CD4-positive, alpha-beta memory T cell (primary cell): Measurements from ENCODE around the gene UBE2Q1. TPM values are rescaled to one million over a fixed set of nuclear protein-coding genes. Genes with fewer than 3 reads are reported as not detected.

Experiments
- CTCF ChIA-PET: fragments of 350-600 bp; sonication (Branson Sonifier 250); formaldehyde crosslinking; loops from one replicate; lab custom pipeline; 2021; ENCODE audit warnings: inconsistent platforms; ENCODE audit not compliant: partially characterized antibody; lab: Charles Lee
- POLR2A ChIA-PET: fragments of 350-600 bp; sonication (Branson Sonifier 250); formaldehyde crosslinking; loops from one replicate; lab custom pipeline; 2021; ENCODE audit not compliant: partially characterized antibody; lab: Charles Lee
- DNase-seq, 5 donors: peaks; one replicate each; pipeline versions ENCODE4 v3.0.0 to v3.0.0-alpha.2; 2020 to 2022; ENCODE audit warnings: mixed read lengths in 1 of 5
- H3K27ac ChIP-seq: one replicate; pipeline ENCODE4 v1.7.0; 2013; ENCODE audit warnings: low read depth, low read length
- H3K27me3 ChIP-seq: 2 replicates; pipeline ENCODE4 v1.7.0; 2013; ENCODE audit warnings: mild to moderate bottlenecking, low read length, moderate library complexity; ENCODE audit not compliant: insufficient read depth
- H3K36me3 ChIP-seq: 2 replicates; pipeline ENCODE4 v1.7.0; 2013; ENCODE audit warnings: mild to moderate bottlenecking, low read length, moderate library complexity; ENCODE audit not compliant: insufficient read depth
- H3K4me1 ChIP-seq: 2 replicates; pipeline ENCODE4 v1.7.0; 2013; ENCODE audit warnings: mild to moderate bottlenecking, low read length, moderate library complexity; ENCODE audit not compliant: insufficient read depth
- H3K4me3 ChIP-seq, 2 donors: one replicate each; pipeline ENCODE4 v1.7.0; 2013; ENCODE audit warnings: low read length in 2 of 2, mild to moderate bottlenecking in 1 of 2
- H3K9me3 ChIP-seq, 2 donors: one replicate each; pipeline ENCODE4 v1.7.0; 2013; ENCODE audit warnings: low read length in 2 of 2, control low read depth in 1 of 2; ENCODE audit not compliant: control insufficient read depth in 1 of 2
- H3K27ac Mint-ChIP-seq, 7 donors: one replicate each; pipeline ENCODE4 v1.8.0; 2020 to 2021; ENCODE audit warnings: mixed read lengths in 7 of 7, mild to moderate bottlenecking in 6 of 7, inconsistent platforms in 3 of 7, moderate library complexity in 3 of 7
- H3K27me3 Mint-ChIP-seq, 2 donors: one replicate each; pipeline ENCODE4 v1.8.0; 2020 to 2021; ENCODE audit warnings: mixed read lengths in 2 of 2
- H3K36me3 Mint-ChIP-seq, 2 donors: one replicate each; pipeline ENCODE4 v1.8.0; 2020 to 2021; ENCODE audit warnings: mixed read lengths in 2 of 2, inconsistent platforms in 1 of 2, mild to moderate bottlenecking in 1 of 2
- H3K4me1 Mint-ChIP-seq, 4 donors: one replicate each; pipeline ENCODE4 v1.8.0; 2020 to 2021; ENCODE audit warnings: mixed read lengths in 4 of 4, mild to moderate bottlenecking in 1 of 4
- H3K4me3 Mint-ChIP-seq, 8 donors: one replicate each; pipeline ENCODE4 v1.8.0; 2020 to 2021; ENCODE audit warnings: mixed read lengths in 8 of 8, mild to moderate bottlenecking in 7 of 8, moderate library complexity in 6 of 8, inconsistent platforms in 3 of 8
- H3K9me3 Mint-ChIP-seq, 8 donors: one replicate each; pipeline ENCODE4 v1.8.0; 2020 to 2021; ENCODE audit warnings: mixed read lengths in 8 of 8, mild to moderate bottlenecking in 5 of 8, inconsistent platforms in 3 of 8, moderate library complexity in 1 of 8
- intact Hi-C: fragments of 100-400 bp; cut with micrococcal nuclease; formaldehyde crosslinking; loops from one replicate; pipeline ENCODE4 v1.15.1; 2023
- polyA plus RNA-seq, 2 donors: library from polyadenylated mRNA; unstranded; fragments of 300-500 nt; fragmentation: Illumina TruSeq; gene quantifications; one replicate each; pipeline ENCODE4 v1.2.3, GENCODE V29; 2021
- total RNA-seq, 2 experiments: library from RNA; stranded (reverse); gene quantifications; one replicate each; pipeline ENCODE4 v1.2.3, GENCODE V29; 2021

The UBE2Q1 gene
- total and polyA plus RNA-seq, 4 experiments from 2014 or later: 6.4 to 132 (median 65.4) TPM

DNA sequence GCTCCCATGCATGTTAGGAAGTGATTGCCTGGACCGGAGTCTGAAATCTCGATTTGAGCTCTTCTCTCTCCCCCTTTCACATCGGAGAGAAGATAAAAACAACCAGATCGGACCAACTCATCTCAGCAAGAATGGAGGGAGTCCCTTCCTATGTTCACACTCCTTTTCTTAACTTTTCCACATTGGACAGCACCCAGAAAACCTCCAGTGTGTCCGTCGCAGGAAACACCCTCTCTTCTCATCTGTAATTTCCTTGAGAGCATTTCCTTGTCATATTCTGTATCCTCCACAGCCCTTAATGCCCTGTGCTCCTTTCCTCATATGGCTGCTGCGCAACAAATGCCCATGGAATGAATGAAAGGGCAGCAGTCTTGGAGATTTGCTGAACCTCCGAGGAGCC lies 57.9 kb downstream of the UBE2Q1 start:
- Mint-ChIP-seq H3K4me1 (peaks cover 6 to 26% (median 11%) of the 10 kb centered on the region in 4 donors), H3K27me3 (peaks cover 30 to 34% of the 10 kb centered on the region in 2 donors), H3K27ac (no peak overlapping the region), H3K4me3 (peak overlapping the region in 3 of 8 donors; percentile 11 to 68 (median 42)), H3K36me3 (no peaks in the 10 kb centered on the region), H3K9me3 (no peaks in the 10 kb centered on the region)
- CTCF ChIA-PET: no interaction called here
- intact Hi-C loops: no loop called here
- no peak for DNase-seq
- POLR2A ChIA-PET: no interaction called here
- H3K27me3 ChIP-seq: peaks cover 20% of the 10 kb centered on the region
- H3K9me3 ChIP-seq: no peaks in the 10 kb centered on the region
- peaks cover 24% of the 10 kb centered on the region for H3K4me1 ChIP-seq
- H3K36me3 ChIP-seq: no peaks in the 10 kb centered on the region
- H3K4me3 ChIP-seq: no peak overlapping the region
- no peak overlapping the region for H3K27ac ChIP-seq

GRCh38 chr1:154499446-154499845 lies 59.0 kb downstream of the UBE2Q1 start:
- no peak overlapping the region for H3K4me3 ChIP-seq
- Mint-ChIP-seq H3K4me3 (no peak overlapping the region), H3K4me1 (peaks cover 6 to 29% (median 13%) of the 10 kb centered on the region in 4 donors), H3K27ac (no peak overlapping the region), H3K36me3 (no peaks in the 10 kb centered on the region), H3K27me3 (peaks cover 22 to 28% of the 10 kb centered on the region in 2 donors), H3K9me3 (no peaks in the 10 kb centered on the region)
- intact Hi-C loops: no loop called here
- H3K27me3 ChIP-seq: peaks cover 20% of the 10 kb centered on the region
- ChIA-PET CTCF (no interaction called here), POLR2A (no interaction called here)
- H3K36me3 ChIP-seq: no peaks in the 10 kb centered on the region
- H3K27ac ChIP-seq: no peak overlapping the region
- H3K4me1 ChIP-seq: peaks cover 31% of the 10 kb centered on the region
- DNase-seq: no peak
- no peaks in the 10 kb centered on the region for H3K9me3 ChIP-seq

Other genes with a start within 250 kb of the UBE2Q1 start
- not detected for gene AQP10, start 237.6 kb downstream of the UBE2Q1 start, total RNA-seq
- not detected for gene AQP10, start 237.6 kb downstream of the UBE2Q1 start, polyA plus RNA-seq
- gene ATP8B2, start 233.1 kb downstream of the UBE2Q1 start, total RNA-seq: 100 to 1,000 TPM; 186 TPM
- 10 to 100 TPM; 53.5 to 95.4 TPM for gene ATP8B2, start 233.1 kb downstream of the UBE2Q1 start, polyA plus RNA-seq
- 100 to 1,000 TPM; 101 to 106 TPM for gene IL6R, start 153.3 kb downstream of the UBE2Q1 start, total RNA-seq
- gene IL6R, start 153.3 kb downstream of the UBE2Q1 start, polyA plus RNA-seq: 10 to 100 TPM; 54.6 to 73.0 TPM
- gene TDRD10, start 56.4 kb downstream of the UBE2Q1 start, total RNA-seq: not detected
- not detected for gene TDRD10, start 56.4 kb downstream of the UBE2Q1 start, polyA plus RNA-seq
- not detected for gene SHE, start 56.2 kb downstream of the UBE2Q1 start, total RNA-seq
- gene SHE, start 56.2 kb downstream of the UBE2Q1 start, polyA plus RNA-seq: not detected
- not detected for gene CHRNB2, start 9.1 kb upstream of the UBE2Q1 start, total RNA-seq
- gene CHRNB2, start 9.1 kb upstream of the UBE2Q1 start, polyA plus RNA-seq: not detected
- 100 to 1,000 TPM; 240 to 247 TPM for gene ADAR, start 49.5 kb upstream of the UBE2Q1 start, total RNA-seq
- 100 to 1,000 TPM in 1 of 2 donors, 10 to 100 TPM in 1; 64.4 to 162 TPM for gene ADAR, start 49.5 kb upstream of the UBE2Q1 start, polyA plus RNA-seq